OCI-M1 (cell line): Measurements from ENCODE around the gene SCARB2.
"Not testable (repeated sequence)": the region's sequence is repeated elsewhere in the genome, so short reads cannot be mapped to it uniquely, and the experiment has no call there.

ENCODE experiments used
- DNase-seq: peaks from one replicate; lab custom pipeline; 2025; lab: John Stamatoyannopoulos, UW

SCARB2 gene

GRCh38 chr4:76213415-76214176 is at the start of gene SCARB2:
Gene SCARB2 (minus strand): TSS chr4:76213824. CDS start chr4:76213543, 281 bp downstream.
- peak; percentile 83 for DNase-seq

DNA sequence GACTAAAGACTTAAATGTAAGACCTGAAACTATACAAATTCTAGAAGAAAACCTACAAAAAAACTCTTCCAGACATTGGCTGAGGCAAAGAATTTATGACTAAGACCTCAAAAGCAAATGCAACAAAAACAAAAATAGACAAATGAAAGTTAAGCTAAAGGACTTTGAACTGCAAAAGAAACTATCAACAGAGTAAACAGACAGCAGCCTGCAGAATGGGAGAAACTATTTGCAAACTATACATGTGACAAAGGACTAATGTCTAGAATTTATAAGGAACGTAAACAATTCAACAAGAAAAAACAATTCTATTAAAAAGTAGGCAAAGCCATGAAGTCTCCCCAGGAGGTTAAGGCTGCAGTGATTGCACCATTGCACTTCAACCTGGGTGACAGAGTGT is 46.9 kb upstream of the SCARB2 start:
- no peak for DNase-seq

GRCh38 chr4:76257824-76258223 is 44.2 kb upstream of the SCARB2 start:
- DNase-seq, result no peak

- DNase-seq, result no peak
These were observed 43.3 kb upstream of the SCARB2 start for GRCh38 chr4:76256968-76257367.

DNA sequence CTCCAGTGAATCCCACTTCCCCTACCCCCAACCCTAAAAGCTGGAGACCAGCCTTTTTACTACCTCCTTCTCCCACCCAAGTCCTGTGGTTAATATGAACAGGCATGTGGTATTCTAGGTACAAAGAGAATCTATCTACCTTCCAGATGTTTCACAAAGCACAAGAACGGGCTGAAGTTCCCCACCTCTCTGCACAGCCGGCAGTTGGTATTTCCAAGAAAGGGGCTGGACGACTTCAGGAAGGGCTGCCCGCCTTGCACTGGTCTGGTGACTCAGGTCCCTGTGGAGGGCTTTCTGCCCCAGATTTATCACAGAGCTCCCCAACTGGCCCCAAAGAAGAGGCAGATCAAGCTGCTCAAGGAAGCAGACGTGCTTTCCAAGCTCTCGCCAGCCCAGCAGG is 42.4 kb upstream of the SCARB2 start:
- peak; percentile 86 for DNase-seq

DNA sequence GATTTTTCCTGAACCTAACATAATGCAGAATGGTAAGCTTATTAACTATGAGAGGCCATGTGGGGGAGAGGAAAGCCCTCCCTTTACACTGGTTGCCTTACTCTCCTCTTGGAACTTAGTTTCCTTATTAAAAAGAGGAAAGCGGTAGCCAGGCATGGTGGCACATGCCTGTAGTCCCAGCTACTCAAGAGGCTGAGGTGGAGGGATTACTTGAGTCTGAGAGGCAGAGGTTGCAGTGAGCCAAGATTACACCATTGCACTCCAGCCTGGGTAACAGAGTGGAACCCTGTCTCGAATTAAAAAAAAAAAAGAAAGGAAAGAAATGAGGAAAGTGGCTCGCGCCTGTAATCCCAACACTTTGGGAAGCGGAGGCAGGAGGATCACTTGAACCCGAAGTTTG is 39.9 kb upstream of the SCARB2 start:
- DNase-seq, result no peak

- DNase-seq, result no peak
These were observed 38.6 kb upstream of the SCARB2 start for GRCh38 chr4:76252271-76252653.

GRCh38 chr4:76251441-76252270 is 38.0 kb upstream of the SCARB2 start, which contains the start of gene FAM47E:
Gene FAM47E (plus strand): TSS chr4:76251721. CDS start chr4:76251747, 26 bp downstream.
- DNase-seq, result peak; percentile 33

DNA sequence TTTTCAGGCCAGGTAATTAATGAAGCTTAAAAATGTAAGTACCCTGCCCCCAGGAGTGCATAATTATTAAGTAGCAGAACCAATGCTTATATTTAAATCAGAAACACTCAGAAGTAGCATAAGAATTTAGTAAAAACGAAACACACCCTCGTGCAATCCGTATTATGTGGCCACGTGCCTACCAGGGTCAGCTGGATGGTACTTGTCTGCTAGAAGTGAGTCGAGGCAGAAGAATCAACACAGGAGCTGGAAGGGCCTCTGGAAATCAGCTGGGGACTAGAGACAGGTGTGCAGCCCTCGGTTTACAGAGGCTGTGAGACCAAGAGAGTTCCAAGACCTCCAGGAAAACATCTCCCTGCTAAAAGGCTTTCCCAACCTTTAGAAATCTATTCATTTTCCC is 37.3 kb upstream of the SCARB2 start:
- no peak for DNase-seq

GRCh38 chr4:76246852-76247251 is 33.2 kb upstream of the SCARB2 start:
- DNase-seq, result no peak

GRCh38 chr4:76246025-76246424 is 32.4 kb upstream of the SCARB2 start:
- DNase-seq, result no peak

GRCh38 chr4:76243877-76244276 is 30.3 kb upstream of the SCARB2 start:
- not testable (repeated sequence) for DNase-seq

- DNase-seq, result no peak
These were observed 26.6 kb upstream of the SCARB2 start for GRCh38 chr4:76240236-76240635.

- no peak for DNase-seq
These were observed 25.1 kb upstream of the SCARB2 start for GRCh38 chr4:76238701-76239100.

DNA sequence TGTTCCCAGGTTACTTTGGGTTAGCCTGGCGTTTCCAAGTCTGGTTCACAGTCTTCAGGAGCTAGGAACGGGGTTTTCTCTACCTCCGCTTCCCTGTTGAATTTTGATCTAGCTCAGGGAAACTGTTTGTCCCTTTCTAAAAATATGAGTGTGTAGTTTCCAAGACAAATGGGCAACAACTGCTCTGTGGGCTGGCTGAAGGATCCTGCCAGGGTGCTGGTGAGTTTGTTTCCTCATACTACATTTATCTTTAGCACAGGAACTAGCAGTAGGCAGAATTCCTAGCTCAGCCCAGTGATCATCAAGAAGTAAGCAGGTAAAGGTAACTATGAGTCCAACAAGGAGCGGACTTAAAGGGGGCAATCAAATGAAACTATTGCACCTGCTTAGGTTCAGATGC is 24.6 kb upstream of the SCARB2 start:
- DNase-seq, result no peak

DNA sequence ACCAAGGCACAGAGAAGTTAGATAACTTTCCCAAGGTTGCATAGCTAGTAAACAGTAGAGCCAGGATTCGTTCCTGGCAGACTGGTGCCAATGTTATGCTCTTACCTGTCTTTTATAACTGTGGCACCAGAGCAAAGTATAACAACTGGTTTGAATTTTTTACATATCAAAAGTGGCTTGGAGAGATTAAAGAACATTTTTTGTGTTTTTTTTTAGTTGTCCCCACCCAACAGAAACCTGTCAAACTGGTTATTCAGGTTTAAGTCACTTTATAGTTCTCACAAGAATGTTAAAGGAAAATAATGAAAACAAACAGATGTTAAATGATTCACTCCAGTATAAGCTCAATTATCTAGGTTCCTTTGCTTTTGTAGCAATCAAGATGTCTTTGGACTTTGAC is 22.3 kb upstream of the SCARB2 start:
- no peak for DNase-seq

DNA sequence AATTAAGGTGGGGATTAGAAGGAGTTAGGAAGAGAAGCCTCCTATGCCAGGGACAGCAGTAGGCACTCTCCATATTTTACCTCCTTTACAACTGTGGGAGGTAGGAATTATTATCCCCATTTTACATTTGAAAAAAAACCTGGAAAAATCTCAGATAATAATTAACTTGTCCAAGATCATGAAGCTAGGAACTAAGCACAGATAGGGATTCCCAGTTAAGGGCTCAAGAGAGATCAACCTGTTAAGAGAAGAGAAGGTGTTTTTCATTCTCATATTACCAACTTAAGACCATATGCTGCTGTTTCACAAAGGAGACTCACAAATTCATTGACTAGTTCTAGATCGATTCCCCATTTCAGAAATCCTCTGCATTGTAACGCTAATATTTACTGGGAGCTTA is 21.8 kb upstream of the SCARB2 start:
- DNase-seq, result no peak

DNA sequence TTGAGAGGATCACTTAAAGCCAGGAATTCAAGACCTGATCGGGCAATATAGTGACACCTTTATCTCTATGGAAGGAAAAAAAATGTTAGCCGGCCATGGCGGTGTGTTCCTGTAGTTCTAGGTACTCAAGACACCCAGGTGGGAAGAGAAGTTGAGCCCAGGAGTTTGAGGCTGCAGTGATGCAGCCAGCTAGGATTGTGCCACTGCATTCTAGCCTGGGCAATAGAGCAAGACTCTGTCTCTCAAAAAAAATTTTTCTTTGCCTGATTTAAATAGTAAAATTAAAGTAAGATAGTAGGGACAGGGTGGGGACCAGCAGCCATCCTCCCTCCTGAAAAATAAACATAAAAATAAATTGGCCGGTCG is 21.0 kb upstream of the SCARB2 start:
- DNase-seq, result no peak

DNA sequence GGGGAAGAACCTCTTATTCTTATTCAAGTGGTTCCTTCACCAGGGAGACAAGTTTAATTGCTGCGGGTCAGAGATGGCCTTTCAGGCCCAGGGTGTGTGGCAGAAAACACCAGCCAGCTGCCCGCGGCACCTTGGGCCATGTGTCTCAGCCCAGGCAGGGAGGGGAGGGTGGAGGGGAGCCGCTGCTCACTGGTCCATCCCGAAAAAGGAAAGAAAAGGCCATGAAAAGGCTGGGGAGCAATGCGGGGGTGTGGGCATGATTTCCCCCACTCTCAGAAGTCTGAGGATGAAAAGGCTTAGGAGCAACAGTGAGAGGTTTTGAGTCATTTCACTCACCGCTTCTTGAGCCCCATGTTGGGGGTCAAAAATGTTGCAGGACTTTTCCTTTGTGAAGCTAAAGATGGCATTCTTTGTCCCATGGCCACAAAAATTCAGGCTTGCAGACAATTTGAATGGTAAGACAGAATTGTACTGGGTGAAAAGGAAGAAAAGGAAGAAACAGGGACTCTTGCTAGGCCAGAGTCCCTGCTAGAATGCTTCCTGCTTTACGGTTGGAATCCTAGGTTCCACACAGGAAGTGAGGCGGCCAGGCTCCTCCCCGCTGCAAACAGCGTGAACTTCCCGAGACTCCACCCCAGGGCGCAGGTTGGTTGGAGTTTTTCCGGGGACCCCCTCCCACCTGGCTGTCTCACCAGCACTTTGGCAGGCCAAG is 20.5 kb upstream of the SCARB2 start:
- no peak for DNase-seq

- DNase-seq, result no peak
These were observed 19.9 kb upstream of the SCARB2 start for GRCh38 chr4:76233529-76233928.

GRCh38 chr4:76233083-76233482 is 19.5 kb upstream of the SCARB2 start:
- no peak for DNase-seq

- DNase-seq, result no peak
These were observed 19.1 kb upstream of the SCARB2 start for GRCh38 chr4:76232681-76233080.

DNA sequence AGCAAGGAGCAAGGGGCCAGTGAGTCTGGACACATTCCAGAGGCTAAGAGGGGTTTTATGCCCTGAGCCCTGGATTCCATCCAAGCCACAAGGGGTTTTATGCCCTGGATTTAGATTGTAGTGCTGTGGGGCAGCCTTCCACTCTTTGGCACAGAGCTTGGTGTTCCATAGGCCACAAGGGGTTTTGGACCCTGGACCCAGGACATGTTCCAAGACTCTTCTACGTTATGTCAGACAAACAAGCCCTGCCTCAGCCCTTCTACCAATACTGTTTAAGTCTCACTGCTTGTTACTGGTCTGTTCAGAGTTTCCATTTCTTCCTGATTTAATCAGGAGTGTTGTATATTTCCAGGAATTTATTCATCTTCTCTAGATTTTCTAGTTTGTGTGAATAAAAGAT is 12.8 kb upstream of the SCARB2 start:
- no peak for DNase-seq
